Fibroblast of mammary gland (primary cell): ENCODE measurements around the gene IL10RB.

Experiments
- DNase-seq: peaks from one replicate; pipeline ENCODE4 v3.0.0-alpha.2; 2010; ENCODE audit warnings: low read depth
- H3K4me3 ChIP-seq: 2 replicates; pipeline ENCODE4 v1.5.1; 2011; ENCODE audit warnings: low read depth, mild to moderate bottlenecking, low read length, moderate library complexity; ENCODE audit not compliant: control insufficient read depth
- TF ChIP-seq, protein P1 (sequence below): conservative IDR thresholded peaks from 2 replicates; pipeline ENCODE4 v1.5.1; 2011; ENCODE audit warnings: low read depth, low read length, inconsistent platforms; ENCODE audit not compliant: control insufficient read depth, insufficient read depth

The IL10RB gene

DNA sequence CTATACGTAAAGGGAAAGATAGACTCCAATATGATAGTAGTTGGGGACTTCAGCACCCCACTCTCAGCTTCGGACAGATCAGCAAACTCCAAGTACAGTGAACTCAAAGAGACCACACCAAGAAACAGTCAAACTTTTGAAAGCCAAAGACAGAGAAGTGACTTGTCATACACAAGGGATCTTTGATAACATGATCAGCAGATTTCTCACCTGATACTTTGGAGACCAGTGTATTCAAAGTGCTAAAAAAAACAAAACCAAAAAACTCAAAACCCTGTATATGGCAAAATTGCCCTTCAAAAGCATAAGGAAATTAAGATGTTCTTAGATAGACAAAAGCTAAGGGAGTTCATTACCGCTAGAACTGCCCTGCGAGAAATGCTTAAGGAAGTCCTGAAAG lies 68.0 kb downstream of the IL10RB start:
- no peak overlapping the region for H3K4me3 ChIP-seq
- TF ChIP-seq, protein P1, sequence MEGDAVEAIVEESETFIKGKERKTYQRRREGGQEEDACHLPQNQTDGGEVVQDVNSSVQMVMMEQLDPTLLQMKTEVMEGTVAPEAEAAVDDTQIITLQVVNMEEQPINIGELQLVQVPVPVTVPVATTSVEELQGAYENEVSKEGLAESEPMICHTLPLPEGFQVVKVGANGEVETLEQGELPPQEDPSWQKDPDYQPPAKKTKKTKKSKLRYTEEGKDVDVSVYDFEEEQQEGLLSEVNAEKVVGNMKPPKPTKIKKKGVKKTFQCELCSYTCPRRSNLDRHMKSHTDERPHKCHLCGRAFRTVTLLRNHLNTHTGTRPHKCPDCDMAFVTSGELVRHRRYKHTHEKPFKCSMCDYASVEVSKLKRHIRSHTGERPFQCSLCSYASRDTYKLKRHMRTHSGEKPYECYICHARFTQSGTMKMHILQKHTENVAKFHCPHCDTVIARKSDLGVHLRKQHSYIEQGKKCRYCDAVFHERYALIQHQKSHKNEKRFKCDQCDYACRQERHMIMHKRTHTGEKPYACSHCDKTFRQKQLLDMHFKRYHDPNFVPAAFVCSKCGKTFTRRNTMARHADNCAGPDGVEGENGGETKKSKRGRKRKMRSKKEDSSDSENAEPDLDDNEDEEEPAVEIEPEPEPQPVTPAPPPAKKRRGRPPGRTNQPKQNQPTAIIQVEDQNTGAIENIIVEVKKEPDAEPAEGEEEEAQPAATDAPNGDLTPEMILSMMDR = no peak
- DNase-seq = no peak

DNA sequence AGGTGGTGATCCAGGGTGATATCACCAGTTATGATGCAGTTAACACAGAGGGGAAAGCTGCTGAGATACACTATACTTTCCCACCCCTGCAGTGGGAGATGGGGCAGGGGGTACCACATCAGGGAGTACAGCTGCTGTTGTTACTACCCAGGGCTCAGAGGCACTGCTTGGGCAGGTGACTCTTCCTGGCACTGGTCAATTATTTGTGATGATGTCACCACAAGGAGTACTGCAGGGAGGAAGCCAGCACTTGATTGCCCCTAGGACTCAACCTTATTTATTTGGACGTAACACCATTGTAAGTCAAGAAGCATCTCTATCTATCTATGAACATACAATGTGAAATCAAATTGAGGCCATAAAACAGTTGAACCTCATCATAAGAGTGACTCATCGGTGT lies 68.7 kb downstream of the IL10RB start:
- DNase-seq = no peak
- TF ChIP-seq, protein P1 = no peak
- H3K4me3 ChIP-seq = no peak overlapping the region

DNA sequence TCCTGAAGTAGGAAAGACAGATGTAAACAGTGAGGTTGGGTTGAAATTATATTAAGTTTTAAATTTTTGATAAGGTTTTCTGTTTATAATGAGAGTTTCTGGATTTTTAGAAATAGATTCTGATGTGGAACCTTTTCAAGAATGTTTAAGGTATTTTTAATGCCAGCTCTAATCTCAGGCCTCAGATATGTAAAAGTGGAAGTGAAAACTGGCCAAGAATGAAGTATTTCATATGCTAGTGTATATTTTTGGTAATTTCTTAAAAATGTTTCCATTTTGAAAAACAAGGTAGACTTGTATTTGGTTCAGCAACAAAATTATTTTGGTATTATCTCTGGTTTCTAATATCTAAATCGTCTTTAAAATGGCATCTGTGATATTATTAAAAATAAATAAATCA lies 73.0 kb downstream of the IL10RB start:
- H3K4me3 ChIP-seq = no peak overlapping the region
- TF ChIP-seq, protein P1 = no peak

DNA sequence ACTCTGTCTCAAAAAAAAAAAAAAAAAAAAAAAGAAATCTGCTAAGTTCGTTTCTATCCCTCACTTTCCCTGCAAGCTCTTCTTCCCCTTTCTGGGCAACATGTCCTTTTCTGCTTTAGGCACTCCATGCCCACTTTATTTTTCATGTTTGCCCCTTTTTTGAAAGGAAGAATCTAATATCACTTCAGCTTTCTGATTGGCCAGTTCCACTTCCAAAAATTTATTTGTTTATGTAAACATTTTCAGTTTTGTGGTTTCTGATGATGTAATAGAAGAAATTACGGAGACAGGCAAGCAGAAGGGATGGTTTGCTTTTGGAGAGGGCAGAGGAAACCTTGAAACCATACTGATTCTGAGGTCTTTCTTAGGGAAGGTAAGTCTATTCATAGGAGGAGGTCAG lies 73.8 kb downstream of the IL10RB start:
- TF ChIP-seq, protein P1 = no peak

More for the DNA sequence above, 73.0 kb downstream of the IL10RB start:
- DNase-seq = no peak

DNA sequence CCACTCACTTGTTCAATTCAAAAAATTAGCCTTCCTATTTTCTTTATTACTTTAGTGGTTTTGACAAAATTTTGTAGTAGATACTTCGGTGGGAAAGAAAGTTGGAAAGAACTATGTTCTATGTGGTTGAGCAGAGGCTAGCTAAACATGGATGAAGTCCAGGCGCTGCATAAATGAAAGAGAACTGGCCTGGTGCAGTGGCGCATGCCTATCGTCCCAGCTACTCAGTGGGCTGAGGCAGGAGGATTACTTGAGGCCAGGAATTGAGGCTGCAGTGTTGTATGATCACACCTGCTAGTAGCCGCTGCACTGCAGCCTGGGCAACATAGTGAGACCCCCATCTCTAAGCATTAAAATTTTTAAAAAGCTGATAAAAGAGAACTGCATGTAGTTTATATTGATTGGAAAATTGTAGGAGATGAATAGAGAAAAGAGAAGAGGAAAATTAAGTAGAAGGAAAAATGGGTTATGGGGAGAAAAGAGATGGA lies 79.6 kb downstream of the IL10RB start:
- no peak for DNase-seq
- TF ChIP-seq, protein P1 = no peak
- H3K4me3 ChIP-seq = no peak overlapping the region

More for the DNA sequence above, 73.8 kb downstream of the IL10RB start:
- no peak overlapping the region for H3K4me3 ChIP-seq
- no peak for DNase-seq
